A549 (cell line): Measurements from ENCODE around the gene TTC28. TPM values are rescaled to one million over a fixed set of nuclear protein-coding genes. Genes with fewer than 3 reads are reported as not detected.
"Not testable (repeated sequence)": the region's sequence is repeated elsewhere in the genome, so short reads cannot be mapped to it uniquely, and the experiment has no call there.

Experiments
- ATAC-seq, 2 experiments: fragments of 200-7000 bp in 1 of 2; fragments of >200 bp in 1 of 2; cut with Nextera tagmentation in 1 of 2; cut with Tn5 transposase in 1 of 2; 3 replicates each; pipeline versions ENCODE4 v1.8.0 to v1.9.1; 2018 to 2020; ENCODE audit warnings: mild to moderate bottlenecking in 1 of 2, moderate library complexity in 1 of 2
- CTCF ChIA-PET: fragments of 300-600 bp; sonication (Branson Sonifier 250); formaldehyde crosslinking; extraction: SDS; loops from one replicate; lab custom pipeline; 2021; ENCODE audit warnings: antibody characterized with exemption, inconsistent platforms; lab: Yijun Ruan, JAX
- POLR2A ChIA-PET: fragments of 350-600 bp; formaldehyde crosslinking; extraction: SDS; loops from one replicate; lab custom pipeline; 2021; ENCODE audit warnings: antibody characterized with exemption, inconsistent platforms; lab: Yijun Ruan, JAX
- DNase-seq, 2 experiments: peaks; one replicate each; pipeline versions ENCODE4 v3.0.0 to v3.0.0-alpha.2; 2011 to 2016; ENCODE audit warnings: low read depth in 1 of 2, low spot score in 1 of 2
- FAIRE-seq: peaks from 2 replicates; lab custom pipeline; 2011; peaks lifted over from hg19 to GRCh38; lab: Jason Lieb, UNC
- H3K27ac ChIP-seq, 2 experiments: fragments of >200 bp; sonication (Bioruptor Twin); formaldehyde crosslinking; 3 replicates each; pipeline ENCODE4 v1.5.1; 2016 to 2017
- H3K4me1 ChIP-seq: fragments of >200 bp; sonication (Bioruptor Twin); formaldehyde crosslinking; 3 replicates; pipeline ENCODE4 v1.6.1; 2016
- H3K4me2 ChIP-seq: fragments of >200 bp; sonication (Bioruptor Twin); formaldehyde crosslinking; 3 replicates; pipeline ENCODE4 v1.6.1; 2016
- H3K4me3 ChIP-seq: fragments of >200 bp; sonication (Bioruptor Twin); formaldehyde crosslinking; 3 replicates; pipeline ENCODE4 v1.5.1; 2016
- H3K9me3 ChIP-seq: fragments of >200 bp; sonication (Bioruptor Twin); formaldehyde crosslinking; 3 replicates; pipeline ENCODE4 v1.6.1; 2016
- ATOH8 ChIP-seq: fragments of 250-450 bp; sonication (Bioruptor Pico); IDR thresholded peaks from 2 replicates; pipeline ENCODE4 v1.5.0; 2020; ENCODE audit warnings: low read depth, mild to moderate bottlenecking, moderate library complexity
- CEBPB ChIP-seq, 2 experiments: fragments of >200 bp in 1 of 2; sonication (Bioruptor Twin) in 1 of 2; formaldehyde crosslinking in 1 of 2; IDR thresholded peaks; 2 replicates each; pipeline ENCODE4 v1.6.1; 2012 to 2016
- FOSL2 ChIP-seq, 2 experiments: fragments of 450-650 bp in 1 of 2; fragments of >200 bp in 1 of 2; sonication (Bioruptor Twin) in 1 of 2; formaldehyde crosslinking; IDR thresholded peaks; 2 replicates each; pipeline versions ENCODE4 v1.5.0 to v1.6.1; 2016 to 2020; ENCODE audit warnings: mild to moderate bottlenecking in 1 of 2, moderate library complexity in 1 of 2
- HDAC2 ChIP-seq: fragments of 200-600 bp; sonication (generic); IDR thresholded peaks from 2 replicates; pipeline ENCODE4 v1.6.1; 2016
- HOXA7 ChIP-seq: fragments of 250-450 bp; sonication (Bioruptor Pico); IDR thresholded peaks from 2 replicates; pipeline ENCODE4 v1.5.0; 2020; ENCODE audit warnings: mild to moderate bottlenecking, moderate library complexity
- JUNB ChIP-seq: fragments of >200 bp; sonication (Bioruptor Twin); formaldehyde crosslinking; IDR thresholded peaks from 2 replicates; pipeline ENCODE4 v1.6.1; 2016
- KDM1A ChIP-seq: fragments of 200-600 bp; sonication (generic); IDR thresholded peaks from 2 replicates; pipeline ENCODE4 v1.6.1; 2016; ENCODE audit warnings: low read depth, mild to moderate bottlenecking
- MAFK ChIP-seq: fragments of 450-650 bp; IDR thresholded peaks from 2 replicates; pipeline ENCODE4 v1.6.1; 2014; ENCODE audit not compliant: partially characterized antibody
- POLR2AphosphoS2 ChIP-seq: conservative IDR thresholded peaks from 2 replicates; pipeline ENCODE4 v1.6.1; 2012; ENCODE audit warnings: low read length, improper control_type of control experiment, inconsistent platforms
- RARB ChIP-seq: fragments of 250-450 bp; sonication (Bioruptor Pico); IDR thresholded peaks from 2 replicates; pipeline ENCODE4 v1.8.0; 2021; ENCODE audit warnings: mild to moderate bottlenecking, moderate library complexity
- REST ChIP-seq: fragments of 200-600 bp; sonication (generic); IDR thresholded peaks from 2 replicates; pipeline ENCODE4 v1.6.1; 2016; ENCODE audit warnings: antibody characterized with exemption, mild to moderate bottlenecking, moderate library complexity
- RFX5 ChIP-seq: fragments of 450-650 bp; IDR thresholded peaks from 2 replicates; pipeline ENCODE4 v1.7.1; 2014; ENCODE audit warnings: antibody characterized with exemption, mild to moderate bottlenecking, moderate library complexity
- RNF2 ChIP-seq: fragments of 200-600 bp; sonication (generic); IDR thresholded peaks from 2 replicates; pipeline ENCODE4 v1.6.1; 2016; ENCODE audit warnings: low read depth, mild to moderate bottlenecking, antibody characterized with exemption, moderate library complexity, borderline replicate concordance
- ZNF302 ChIP-seq: fragments of 250-450 bp; sonication (Bioruptor Pico); IDR thresholded peaks from 2 replicates; pipeline ENCODE4 v1.9.0; 2021; ENCODE audit warnings: inconsistent platforms, mild to moderate bottlenecking, moderate library complexity
- ZSCAN20 ChIP-seq: fragments of 250-450 bp; sonication (Bioruptor Pico); IDR thresholded peaks from 2 replicates; pipeline ENCODE4 v1.8.0; 2022; ENCODE audit warnings: mild to moderate bottlenecking, moderate library complexity
- WGBS: methylation state at CpG from one replicate; pipeline ENCODE4 v1.1.6; 2017; ENCODE audit errors: missing lambda C conversion rate; 5-methylcytosine and 5-hydroxymethylcytosine counted together
- polyA plus RNA-seq, 4 experiments: library from polyadenylated mRNA; depleted of rRNA in 3 of 4; stranded (reverse); fragments of >200 nt; fragmentation: RNase III in 1 of 4; extraction: RNeasy Plus Mini Kit Qiagen cat#74134 plus additional on column Dnase treatment in 1 of 4; gene quantifications; 2 replicates in 3 of 4; 3 replicates in 1 of 4; pipeline ENCODE4 v1.2.3, GENCODE V29; 2011 to 2017

TTC28 gene
- polyA plus RNA-seq, 2 of the 4 experiments (the other 2 are of a cell fraction), result 2.6 to 3.8 TPM

- CTCF ChIA-PET, result interaction anchor here (1.4 to 1.6 kb wide), 2 partner anchors 31 to 91 kb away, joined by 3 to 4 read pairs; partner anchors contain the start of gene CCDC117
- 43% methylated on average over 5 of the region's 5 CpGs for WGBS
- peak overlapping the region; percentile 78 for H3K4me2 ChIP-seq
- POLR2A ChIA-PET, result interaction anchor here (0.6 to 1.8 kb wide), 3 partner anchors 30 to 118 kb away, joined by 4 to 6 read pairs (median 4); no protein-coding TSS in a partner anchor
- peak overlapping the region; percentile 98 to 99 for H3K27ac ChIP-seq
- peak in 1 of 2 experiments; percentile 63 for DNase-seq
- H3K4me1 ChIP-seq, result peaks cover 13% of the 10 kb centered on the region; the same call in 2 of the 3 replicates
- FAIRE-seq; H3K9me3 ChIP-seq; ATAC-seq; TF ChIP-seq FOSL2 (IDR thresholded peaks at IDR 0.05): not testable (repeated sequence)
- TF ChIP-seq FOSL2 (CRISPR knock-in tag; IDR thresholded peaks at IDR 0.05) (peak; percentile 64), CEBPB (IDR thresholded peaks at IDR 0.05) (peak; percentile 55 to 62; a peak in 3 of 4 replicates)
- peak overlapping the region; percentile 99; the same call in 2 of the 3 replicates for H3K4me3 ChIP-seq
Measured at GRCh38 chr22:28680813-28681490, 1.3 kb upstream of the TTC28 start.

- ATAC-seq, result peak in 1 of 2 experiments; percentile 74; a peak in 3 of 6 replicates
Measured at GRCh38 chr22:28678778-28679610, 646 bp downstream of the TTC28 start.

GRCh38 chr22:28678170-28678569 is 1.5 kb downstream of the TTC28 start:
- ATAC-seq, POLR2A ChIA-PET, H3K27ac ChIP-seq, CTCF ChIA-PET, H3K9me3 ChIP-seq, H3K4me3 ChIP-seq, FAIRE-seq, DNase-seq: not testable (repeated sequence)
- Histone ChIP-seq H3K4me1 (peaks cover 13% of the 10 kb centered on the region; the same call in 2 of the 3 replicates), H3K4me2 (peak overlapping the region; percentile 78; the same call in 2 of the 3 replicates)
- WGBS, result 93% methylated on average over 7 of the region's 7 CpGs

More at GRCh38 chr22:28678778-28679610, 646 bp downstream of the TTC28 start:
- ChIA-PET CTCF (interaction anchor here (1.6 kb wide), 1 partner anchor 93 kb away, joined by 3 read pairs; the partner anchor contains the start of gene CCDC117), POLR2A (interaction anchor here (1.0 to 1.8 kb wide), 4 partner anchors 32 to 120 kb away, joined by 3 to 6 read pairs (median 4); no protein-coding TSS in a partner anchor)
- peak overlapping the region; percentile 98 to 99 for H3K27ac ChIP-seq
- 65% methylated on average over 7 of the region's 58 CpGs for WGBS
- peak overlapping the region; percentile 78 for H3K4me2 ChIP-seq
- H3K4me1 ChIP-seq, result peaks cover 13% of the 10 kb centered on the region; the same call in 2 of the 3 replicates
- peak in 1 of 2 experiments; percentile 23 for DNase-seq
- not testable (repeated sequence) for H3K9me3 ChIP-seq, FAIRE-seq
- peak overlapping the region; percentile 99 for H3K4me3 ChIP-seq

- ATAC-seq (no peak), DNase-seq (no peak), FAIRE-seq (no peak)
- 89% methylated on average over 3 of the region's 3 CpGs for WGBS
- no peaks in the 10 kb centered on the region for H3K9me3 ChIP-seq
- ChIA-PET CTCF (no interaction called here), POLR2A (no interaction called here)
- H3K4me1 ChIP-seq, result no peaks in the 10 kb centered on the region
- no peak overlapping the region for H3K4me3 ChIP-seq
- H3K4me2 ChIP-seq, result no peak overlapping the region
- TF ChIP-seq REST (no peak), HOXA7 (CRISPR knock-in tag) (no peak), HDAC2 (no peak), JUNB (no peak), RFX5 (no peak), ZNF302 (CRISPR knock-in tag) (no peak), RNF2 (no peak), RARB (CRISPR knock-in tag) (no peak), ATOH8 (CRISPR knock-in tag) (no peak), MAFK (no peak), POLR2AphosphoS2 (no peak), KDM1A (no peak), ZSCAN20 (no peak)
- no peak overlapping the region for H3K27ac ChIP-seq
Measured at GRCh38 chr22:28674121-28674563, 5.5 kb downstream of the TTC28 start.
